Endothelial cell (in vitro differentiated cells): ENCODE results near the gene PDZD7. TPM values are rescaled to one million over a fixed set of nuclear protein-coding genes. Genes with fewer than 3 reads are reported as not detected.

ENCODE experiments used
- DNase-seq: peaks from one replicate; pipeline ENCODE4 v3.0.0; 2021; ENCODE audit warnings: low spot score
- H3K27ac Mint-ChIP-seq: one replicate; pipeline ENCODE4 v1.8.0; 2021; ENCODE audit warnings: mixed read lengths, inconsistent platforms; ENCODE audit not compliant: unreplicated experiment
- H3K27me3 Mint-ChIP-seq: one replicate; pipeline ENCODE4 v1.8.0; 2021; ENCODE audit warnings: mild to moderate bottlenecking, moderate library complexity, mixed read lengths, inconsistent platforms; ENCODE audit not compliant: unreplicated experiment
- H3K36me3 Mint-ChIP-seq: one replicate; pipeline ENCODE4 v1.8.0; 2021; ENCODE audit warnings: mild to moderate bottlenecking, low read depth, mixed read lengths, inconsistent platforms; ENCODE audit not compliant: unreplicated experiment
- H3K4me1 Mint-ChIP-seq: one replicate; pipeline ENCODE4 v1.8.0; 2021; ENCODE audit warnings: mild to moderate bottlenecking, mixed read lengths, inconsistent platforms; ENCODE audit not compliant: unreplicated experiment
- H3K4me3 Mint-ChIP-seq: one replicate; pipeline ENCODE4 v1.8.0; 2021; ENCODE audit warnings: mild to moderate bottlenecking, mixed read lengths, inconsistent platforms; ENCODE audit not compliant: unreplicated experiment
- H3K9me3 Mint-ChIP-seq: one replicate; pipeline ENCODE4 v1.8.0; 2021; ENCODE audit warnings: mixed read lengths, inconsistent platforms; ENCODE audit not compliant: unreplicated experiment
- total RNA-seq: library from RNA; stranded (reverse); fragmentation: NEBNext Ultra II Directional; extraction: Animal tissue kit (Norgen Biotek cat#: 25700); gene quantifications from one replicate; pipeline ENCODE4 v1.2.1, GENCODE V29; 2021; ENCODE audit not compliant: unreplicated experiment
- TF ChIP-seq, protein P1 (sequence below): fragments of 200-600 bp; sonication (generic); IDR thresholded peaks from one replicate; pipeline ENCODE4 v1.5.0; 2021; ENCODE audit warnings: antibody characterized with exemption; ENCODE audit not compliant: unreplicated experiment

The PDZD7 gene
- total RNA-seq, 1 donor from 2014 or later: 0.54 TPM

DNA sequence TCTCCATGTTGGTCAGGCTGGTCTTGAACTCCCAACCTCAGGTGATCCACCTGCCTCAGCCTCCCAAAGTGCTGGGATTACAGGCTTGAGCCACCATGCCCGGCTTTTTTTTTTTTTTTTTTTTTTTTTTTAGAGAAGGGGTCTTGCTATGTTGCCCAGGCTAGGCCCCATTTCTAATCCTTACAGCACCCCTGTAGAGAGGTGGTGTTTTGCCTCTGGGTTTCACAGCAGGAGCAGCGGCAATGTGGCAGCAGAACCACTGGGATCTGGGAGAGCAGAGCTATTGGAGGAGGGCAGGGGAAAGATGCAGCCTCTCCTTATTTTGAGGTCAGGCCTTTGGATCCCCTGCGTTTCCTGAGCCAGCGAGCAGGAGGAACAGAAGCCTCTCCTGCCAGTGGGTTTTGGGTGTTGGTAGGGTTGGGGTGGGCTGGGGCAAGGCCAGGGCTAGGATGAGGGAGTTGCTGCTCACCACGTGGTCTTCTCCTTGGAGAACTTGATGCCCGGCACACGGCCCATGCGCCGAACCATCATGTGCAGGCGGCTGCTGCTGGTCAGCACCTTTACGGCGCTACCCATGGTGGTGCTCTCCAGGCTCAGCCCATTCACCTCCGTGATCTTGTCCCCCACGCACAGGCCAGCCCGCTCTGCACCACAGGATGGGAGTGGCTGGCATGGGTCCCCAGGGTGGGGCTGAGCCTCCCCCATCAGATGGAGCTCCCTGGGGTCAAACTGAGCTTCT, 7.8 kb downstream of the PDZD7 start:
- no peak overlapping the region for H3K4me3 Mint-ChIP-seq
- peaks cover 14% of the 10 kb centered on the region for H3K27me3 Mint-ChIP-seq
- H3K4me1 Mint-ChIP-seq: peaks cover 5% of the 10 kb centered on the region
- no peak for DNase-seq
- no peaks in the 10 kb centered on the region for H3K9me3 Mint-ChIP-seq
- no peaks in the 10 kb centered on the region for H3K36me3 Mint-ChIP-seq
- H3K27ac Mint-ChIP-seq: no peak overlapping the region
- TF ChIP-seq, protein P1, sequence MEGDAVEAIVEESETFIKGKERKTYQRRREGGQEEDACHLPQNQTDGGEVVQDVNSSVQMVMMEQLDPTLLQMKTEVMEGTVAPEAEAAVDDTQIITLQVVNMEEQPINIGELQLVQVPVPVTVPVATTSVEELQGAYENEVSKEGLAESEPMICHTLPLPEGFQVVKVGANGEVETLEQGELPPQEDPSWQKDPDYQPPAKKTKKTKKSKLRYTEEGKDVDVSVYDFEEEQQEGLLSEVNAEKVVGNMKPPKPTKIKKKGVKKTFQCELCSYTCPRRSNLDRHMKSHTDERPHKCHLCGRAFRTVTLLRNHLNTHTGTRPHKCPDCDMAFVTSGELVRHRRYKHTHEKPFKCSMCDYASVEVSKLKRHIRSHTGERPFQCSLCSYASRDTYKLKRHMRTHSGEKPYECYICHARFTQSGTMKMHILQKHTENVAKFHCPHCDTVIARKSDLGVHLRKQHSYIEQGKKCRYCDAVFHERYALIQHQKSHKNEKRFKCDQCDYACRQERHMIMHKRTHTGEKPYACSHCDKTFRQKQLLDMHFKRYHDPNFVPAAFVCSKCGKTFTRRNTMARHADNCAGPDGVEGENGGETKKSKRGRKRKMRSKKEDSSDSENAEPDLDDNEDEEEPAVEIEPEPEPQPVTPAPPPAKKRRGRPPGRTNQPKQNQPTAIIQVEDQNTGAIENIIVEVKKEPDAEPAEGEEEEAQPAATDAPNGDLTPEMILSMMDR: no peak

DNA sequence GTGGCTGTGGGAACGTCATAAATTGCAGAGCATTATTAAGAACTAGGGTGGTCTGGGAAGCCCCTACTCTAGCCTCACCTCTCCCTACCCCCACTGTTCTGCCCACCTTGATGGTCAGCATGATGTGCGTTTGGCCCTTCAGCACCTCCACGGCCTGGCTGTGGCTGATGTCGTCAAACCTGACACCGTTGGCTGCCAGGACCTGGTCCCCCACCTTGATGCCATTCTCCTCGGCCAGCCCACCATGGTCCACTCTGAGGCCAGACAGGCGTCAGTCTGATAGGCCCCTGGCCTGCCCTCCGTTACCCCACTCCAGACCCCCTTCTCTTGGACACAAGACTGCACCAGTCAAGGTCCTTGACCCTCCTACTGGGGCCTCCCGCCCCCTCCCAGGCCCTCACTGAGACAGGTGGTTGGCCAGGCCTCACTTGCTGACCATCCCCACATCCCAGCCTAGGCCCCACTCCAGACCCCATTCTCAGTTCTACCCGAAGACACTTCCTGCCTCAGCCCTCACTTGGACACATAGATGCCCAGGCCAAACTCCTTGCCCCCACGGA, 9.2 kb downstream of the PDZD7 start:
- Mint-ChIP-seq H3K9me3 (no peaks in the 10 kb centered on the region), H3K4me1 (peaks cover 5% of the 10 kb centered on the region), H3K36me3 (no peaks in the 10 kb centered on the region), H3K27ac (no peak overlapping the region), H3K27me3 (peaks cover 11% of the 10 kb centered on the region), H3K4me3 (no peak overlapping the region)
- TF ChIP-seq, protein P1: no peak
- no peak for DNase-seq

DNA sequence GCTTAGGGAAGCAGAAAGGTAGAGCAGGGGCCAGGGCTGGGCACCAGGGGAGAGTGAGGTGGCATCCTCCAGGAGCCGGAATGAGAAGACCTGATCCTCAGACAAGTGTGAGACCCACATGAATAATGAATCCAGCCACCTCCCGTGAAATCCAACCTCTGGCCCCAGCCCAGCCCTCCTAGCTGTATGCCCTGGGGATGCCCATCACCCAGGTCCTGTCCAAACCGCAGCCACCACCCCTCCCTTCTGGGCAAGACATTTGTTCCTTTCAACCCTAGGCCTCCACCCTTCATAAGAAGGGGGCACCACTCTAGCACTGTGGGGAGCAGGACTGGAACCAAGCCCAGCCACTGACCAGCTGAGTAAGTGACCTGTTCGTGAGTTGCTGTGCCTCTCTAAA, 9.7 kb downstream of the PDZD7 start:
- H3K9me3 Mint-ChIP-seq: no peaks in the 10 kb centered on the region
- no peak for DNase-seq
- peaks cover 5% of the 10 kb centered on the region for H3K4me1 Mint-ChIP-seq
- H3K4me3 Mint-ChIP-seq: no peak overlapping the region
- TF ChIP-seq, protein P1: no peak
- H3K27ac Mint-ChIP-seq: no peak overlapping the region
- H3K36me3 Mint-ChIP-seq: no peaks in the 10 kb centered on the region
- peaks cover 15% of the 10 kb centered on the region for H3K27me3 Mint-ChIP-seq

DNA sequence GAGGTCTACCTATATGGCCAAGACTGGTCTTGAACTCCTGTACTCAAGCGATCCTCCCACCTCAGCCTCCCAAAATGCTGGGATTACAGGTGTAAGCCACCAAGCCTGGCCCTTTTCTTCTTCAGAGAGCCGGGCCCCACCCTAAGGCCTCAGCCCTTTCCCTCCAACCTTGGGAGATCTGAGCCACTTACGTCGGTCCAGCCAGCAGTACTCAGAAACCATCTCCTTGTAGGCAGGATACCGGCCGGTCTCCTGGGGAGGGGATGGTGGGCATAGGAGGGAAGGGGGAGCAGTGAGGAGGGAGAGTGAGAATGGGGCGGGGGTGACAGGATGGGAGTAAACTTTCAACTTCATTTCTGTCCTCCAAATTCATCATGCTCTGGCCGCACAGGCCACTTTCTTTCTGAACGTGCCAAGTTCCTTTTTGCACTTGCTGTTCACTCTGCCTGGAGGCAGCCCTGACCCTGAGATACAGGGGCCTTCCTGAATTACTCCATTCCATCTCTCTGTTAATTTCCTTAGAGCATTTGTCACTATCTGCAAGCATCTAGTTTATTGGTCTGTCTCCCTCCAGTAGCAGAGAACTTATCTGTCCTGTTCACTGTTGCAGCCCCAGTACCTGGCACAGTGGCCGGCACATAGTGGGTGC, 10.4 kb downstream of the PDZD7 start:
- Mint-ChIP-seq H3K4me3 (no peak overlapping the region), H3K36me3 (no peaks in the 10 kb centered on the region), H3K9me3 (no peaks in the 10 kb centered on the region), H3K27ac (no peak overlapping the region), H3K27me3 (peaks cover 15% of the 10 kb centered on the region), H3K4me1 (peaks cover 5% of the 10 kb centered on the region)
- no peak for DNase-seq
- TF ChIP-seq, protein P1: no peak

GRCh38 chr10:101019440-101019703, 11.6 kb downstream of the PDZD7 start:
- H3K4me1 Mint-ChIP-seq: peaks cover 8% of the 10 kb centered on the region
- no peak overlapping the region for H3K4me3 Mint-ChIP-seq
- no peaks in the 10 kb centered on the region for H3K9me3 Mint-ChIP-seq
- TF ChIP-seq, protein P1: no peak
- H3K27me3 Mint-ChIP-seq: peaks cover 19% of the 10 kb centered on the region
- no peaks in the 10 kb centered on the region for H3K36me3 Mint-ChIP-seq
- H3K27ac Mint-ChIP-seq: no peak overlapping the region
- DNase-seq: no peak
